Stimulated activated memory B cell treated with anti-CD40 and anti-IgM and Interleukin-4, amounts not matched to agents 10 μg/mL and 1 μg/mL and 100 μg/mL, for 72 hours (primary cell): ENCODE results near the gene GLOD5.
"Not testable (repeated sequence)": the region's sequence is repeated elsewhere in the genome, so short reads cannot be mapped to it uniquely, and the experiment has no call there.

Source experiments
- ATAC-seq: fragments of 150-1000 bp; cut with Tn5 transposase; 2 replicates; pipeline ENCODE4 v1.10.0; 2021
- H3K27ac Mint-ChIP-seq: one replicate; pipeline ENCODE4 v1.8.0; 2022; ENCODE audit warnings: mild to moderate bottlenecking, mixed read lengths
- H3K27me3 Mint-ChIP-seq: one replicate; pipeline ENCODE4 v1.8.0; 2022; ENCODE audit warnings: mixed read lengths
- H3K36me3 Mint-ChIP-seq: one replicate; pipeline ENCODE4 v1.8.0; 2022; ENCODE audit warnings: mixed read lengths
- H3K4me1 Mint-ChIP-seq: one replicate; pipeline ENCODE4 v1.8.0; 2022; ENCODE audit warnings: mixed read lengths
- H3K4me3 Mint-ChIP-seq: one replicate; pipeline ENCODE4 v1.8.0; 2022; ENCODE audit warnings: mild to moderate bottlenecking, moderate library complexity, mixed read lengths
- H3K9me3 Mint-ChIP-seq: one replicate; pipeline ENCODE4 v1.8.0; 2022; ENCODE audit warnings: mixed read lengths

The GLOD5 gene

DNA sequence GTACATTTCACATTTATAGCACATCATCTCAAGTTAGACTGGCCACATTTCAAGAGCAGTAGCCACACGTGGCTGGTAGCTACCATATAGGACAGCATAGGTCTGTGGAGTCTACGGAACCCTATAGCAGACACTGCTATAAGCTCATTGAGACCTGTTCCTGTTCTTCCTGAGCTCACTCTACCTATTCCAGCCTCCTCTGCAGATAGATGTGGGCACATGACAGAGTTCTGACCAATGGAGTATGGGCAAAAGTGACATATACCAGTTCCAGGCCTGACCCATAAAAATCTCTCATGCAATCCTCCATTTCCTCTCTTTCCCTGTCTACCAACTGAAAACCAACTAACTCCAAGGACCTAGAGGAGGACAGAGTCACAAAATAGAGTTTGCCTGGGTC, 36.8 kb downstream of the GLOD5 start:
- no peak for ATAC-seq
- H3K27me3 Mint-ChIP-seq, result no peaks in the 10 kb centered on the region
- peaks cover 14% of the 10 kb centered on the region for H3K4me1 Mint-ChIP-seq
- no peak overlapping the region for H3K27ac Mint-ChIP-seq
- no peaks in the 10 kb centered on the region for H3K9me3 Mint-ChIP-seq
- no peaks in the 10 kb centered on the region for H3K36me3 Mint-ChIP-seq
- no peak overlapping the region for H3K4me3 Mint-ChIP-seq

GRCh38 chrX:48800574-48801279, 39.2 kb downstream of the GLOD5 start:
- Mint-ChIP-seq H3K4me1 (peaks cover 14% of the 10 kb centered on the region), H3K36me3 (peaks cover 18% of the 10 kb centered on the region), H3K9me3 (no peaks in the 10 kb centered on the region), H3K4me3 (peak overlapping the region; percentile 94), H3K27me3 (no peaks in the 10 kb centered on the region), H3K27ac (peak overlapping the region; percentile 97)
- no peak for ATAC-seq

- ATAC-seq, result peak; percentile 96
- H3K27ac Mint-ChIP-seq, result peak within 1 kb of the TSS; percentile 97
Observed at GRCh38 chrX:48801280-48802088, 39.9 kb downstream of the GLOD5 start, which contains the start of gene HDAC6. TSS of gene HDAC6 (plus strand) at chrX:48802067. CDS start at chrX:48802693, 626 bp downstream.

GRCh38 chrX:48802089-48802904, 40.8 kb downstream of the GLOD5 start:
- H3K9me3 Mint-ChIP-seq, result no peaks in the 10 kb centered on the region
- H3K36me3 Mint-ChIP-seq, result peaks cover 27% of the 10 kb centered on the region
- no peaks in the 10 kb centered on the region for H3K27me3 Mint-ChIP-seq
- peaks cover 14% of the 10 kb centered on the region for H3K4me1 Mint-ChIP-seq
- peak; percentile 78 for ATAC-seq
- peak overlapping the region; percentile 97 for H3K27ac Mint-ChIP-seq
- H3K4me3 Mint-ChIP-seq, result peak overlapping the region; percentile 94

More at GRCh38 chrX:48801280-48802088, 39.9 kb downstream of the GLOD5 start, which contains the start of gene HDAC6:
- Mint-ChIP-seq H3K4me1 (peaks cover 14% of the 10 kb centered on the region), H3K4me3 (peak within 1 kb of the TSS; percentile 94), H3K27me3 (no peaks in the 10 kb centered on the region), H3K9me3 (no peaks in the 10 kb centered on the region), H3K36me3 (peaks cover 21% of the 10 kb centered on the region)

DNA sequence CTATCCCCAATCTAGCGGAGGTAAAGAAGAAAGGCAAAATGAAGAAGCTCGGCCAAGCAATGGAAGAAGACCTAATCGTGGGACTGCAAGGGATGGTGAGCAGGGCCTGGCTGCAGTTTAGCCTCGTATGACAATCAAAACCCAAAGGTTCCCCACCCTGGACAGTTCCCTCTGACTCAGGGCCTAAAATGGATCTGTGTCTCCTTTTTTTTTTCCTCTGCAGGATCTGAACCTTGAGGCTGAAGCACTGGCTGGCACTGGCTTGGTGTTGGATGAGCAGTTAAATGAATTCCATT, 41.3 kb downstream of the GLOD5 start:
- no peaks in the 10 kb centered on the region for H3K27me3 Mint-ChIP-seq
- H3K4me3 Mint-ChIP-seq, result peak overlapping the region; percentile 94
- peak overlapping the region; percentile 97 for H3K27ac Mint-ChIP-seq
- ATAC-seq, result no peak
- peaks cover 27% of the 10 kb centered on the region for H3K36me3 Mint-ChIP-seq
- no peaks in the 10 kb centered on the region for H3K9me3 Mint-ChIP-seq
- peaks cover 14% of the 10 kb centered on the region for H3K4me1 Mint-ChIP-seq

- Mint-ChIP-seq H3K4me3 (no peak overlapping the region), H3K4me1 (peaks cover 7% of the 10 kb centered on the region), H3K9me3 (no peaks in the 10 kb centered on the region), H3K36me3 (peaks cover 32% of the 10 kb centered on the region), H3K27ac (peak overlapping the region; percentile 36), H3K27me3 (no peaks in the 10 kb centered on the region)
- ATAC-seq, result no peak
Observed at GRCh38 chrX:48806081-48806480, 44.5 kb downstream of the GLOD5 start.

GRCh38 chrX:48813644-48814043, 52.1 kb downstream of the GLOD5 start:
- Mint-ChIP-seq H3K4me3 (no peak overlapping the region), H3K27me3 (no peaks in the 10 kb centered on the region), H3K4me1 (no peaks in the 10 kb centered on the region), H3K36me3 (peaks cover 47% of the 10 kb centered on the region), H3K27ac (no peak overlapping the region), H3K9me3 (no peaks in the 10 kb centered on the region)
- no peak for ATAC-seq

GRCh38 chrX:48814722-48815121, 53.2 kb downstream of the GLOD5 start:
- Mint-ChIP-seq H3K36me3 (peaks cover 57% of the 10 kb centered on the region), H3K4me1 (no peaks in the 10 kb centered on the region), H3K27me3 (no peaks in the 10 kb centered on the region), H3K27ac (no peak overlapping the region), H3K9me3 (no peaks in the 10 kb centered on the region), H3K4me3 (no peak overlapping the region)
- ATAC-seq, result no peak

DNA sequence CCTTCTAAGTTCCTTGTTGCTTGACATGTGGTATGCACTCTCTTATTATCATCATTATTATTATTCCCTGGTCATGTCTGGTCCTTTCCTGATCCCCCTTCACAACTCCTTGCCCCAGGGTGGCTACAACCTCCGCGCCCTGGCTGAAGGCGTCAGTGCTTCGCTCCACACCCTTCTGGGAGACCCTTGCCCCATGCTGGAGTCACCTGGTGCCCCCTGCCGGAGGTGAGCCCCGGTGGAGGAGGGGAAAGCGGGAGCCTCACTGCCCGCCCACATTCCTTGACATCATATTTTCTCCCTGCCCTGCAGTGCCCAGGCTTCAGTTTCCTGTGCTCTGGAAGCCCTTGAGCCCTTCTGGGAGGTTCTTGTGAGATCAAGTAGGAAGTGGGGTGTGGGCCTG, 53.7 kb downstream of the GLOD5 start:
- Mint-ChIP-seq H3K27me3 (no peaks in the 10 kb centered on the region), H3K9me3 (no peaks in the 10 kb centered on the region), H3K27ac (no peak overlapping the region), H3K4me1 (no peaks in the 10 kb centered on the region), H3K4me3 (no peak overlapping the region), H3K36me3 (peaks cover 62% of the 10 kb centered on the region)
- ATAC-seq, result no peak

GRCh38 chrX:48816014-48816810, 54.7 kb downstream of the GLOD5 start:
- no peaks in the 10 kb centered on the region for H3K4me1 Mint-ChIP-seq
- H3K27ac Mint-ChIP-seq, result no peak overlapping the region
- H3K9me3 Mint-ChIP-seq, result no peaks in the 10 kb centered on the region
- no peaks in the 10 kb centered on the region for H3K27me3 Mint-ChIP-seq
- ATAC-seq, result no peak
- H3K4me3 Mint-ChIP-seq, result no peak overlapping the region
- H3K36me3 Mint-ChIP-seq, result peaks cover 62% of the 10 kb centered on the region

- Mint-ChIP-seq H3K36me3 (peaks cover 61% of the 10 kb centered on the region), H3K27ac (no peak overlapping the region), H3K4me1 (no peaks in the 10 kb centered on the region), H3K27me3 (no peaks in the 10 kb centered on the region), H3K4me3 (no peak overlapping the region), H3K9me3 (no peaks in the 10 kb centered on the region)
- no peak for ATAC-seq
Observed at GRCh38 chrX:48818098-48818497, 56.6 kb downstream of the GLOD5 start.

- Mint-ChIP-seq H3K27ac (no peak overlapping the region), H3K4me1 (no peaks in the 10 kb centered on the region), H3K9me3 (no peaks in the 10 kb centered on the region), H3K27me3 (no peaks in the 10 kb centered on the region), H3K36me3 (peaks cover 61% of the 10 kb centered on the region), H3K4me3 (no peak overlapping the region)
- ATAC-seq, result no peak
Observed at GRCh38 chrX:48818866-48819265, 57.3 kb downstream of the GLOD5 start.

DNA sequence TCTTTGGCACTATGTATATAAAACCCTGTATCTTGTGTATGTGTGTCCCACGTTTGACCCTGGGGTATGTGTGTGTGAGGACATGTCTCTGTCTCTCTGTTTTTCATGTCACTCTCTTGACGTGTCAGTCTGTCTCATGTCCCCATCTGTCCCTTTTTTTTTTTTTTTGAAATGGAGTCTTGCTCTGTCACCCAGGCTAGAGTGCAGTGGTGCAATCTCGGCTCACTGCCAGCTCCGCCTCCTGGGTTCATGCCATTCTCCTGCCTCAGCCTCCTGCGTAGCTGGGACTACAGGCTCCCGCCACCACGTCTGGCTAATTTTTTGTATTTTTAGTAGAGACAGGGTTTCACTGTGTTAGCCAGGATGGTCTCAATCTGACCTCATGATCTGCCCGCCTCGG, 57.8 kb downstream of the GLOD5 start:
- H3K27me3 Mint-ChIP-seq, ATAC-seq, H3K27ac Mint-ChIP-seq, H3K4me1 Mint-ChIP-seq, H3K4me3 Mint-ChIP-seq, H3K9me3 Mint-ChIP-seq: not testable (repeated sequence)
- peaks cover 62% of the 10 kb centered on the region for H3K36me3 Mint-ChIP-seq

GRCh38 chrX:48823053-48823452, 61.5 kb downstream of the GLOD5 start:
- H3K27ac Mint-ChIP-seq, result no peak overlapping the region
- H3K4me3 Mint-ChIP-seq, result no peak overlapping the region
- H3K9me3 Mint-ChIP-seq, result no peaks in the 10 kb centered on the region
- H3K27me3 Mint-ChIP-seq, result peaks cover 11% of the 10 kb centered on the region
- ATAC-seq, result no peak
- H3K36me3 Mint-ChIP-seq, result peaks cover 64% of the 10 kb centered on the region
- peaks cover 10% of the 10 kb centered on the region for H3K4me1 Mint-ChIP-seq
